A549 (cell line): ENCODE data around the gene CELF4. TPM values are rescaled to one million over a fixed set of nuclear protein-coding genes. Genes with fewer than 3 reads are reported as not detected.

Experiments
- ATAC-seq, 2 experiments: fragments of 200-7000 bp in 1 of 2; fragments of >200 bp in 1 of 2; cut with Nextera tagmentation in 1 of 2; cut with Tn5 transposase in 1 of 2; 3 replicates each; pipeline versions ENCODE4 v1.8.0 to v1.9.1; 2018 to 2020; ENCODE audit warnings: mild to moderate bottlenecking in 1 of 2, moderate library complexity in 1 of 2
- CTCF ChIA-PET: fragments of 300-600 bp; sonication (Branson Sonifier 250); formaldehyde crosslinking; extraction: SDS; loops from one replicate; lab custom pipeline; 2021; ENCODE audit warnings: antibody characterized with exemption, inconsistent platforms; lab: Yijun Ruan, JAX
- POLR2A ChIA-PET: fragments of 350-600 bp; formaldehyde crosslinking; extraction: SDS; loops from one replicate; lab custom pipeline; 2021; ENCODE audit warnings: antibody characterized with exemption, inconsistent platforms; lab: Yijun Ruan, JAX
- DNase-seq, 2 experiments: peaks; one replicate each; pipeline versions ENCODE4 v3.0.0 to v3.0.0-alpha.2; 2011 to 2016; ENCODE audit warnings: low read depth in 1 of 2, low spot score in 1 of 2
- FAIRE-seq: peaks from 2 replicates; lab custom pipeline; 2011; peaks lifted over from hg19 to GRCh38; lab: Jason Lieb, UNC
- H3K27ac ChIP-seq, 2 experiments: fragments of >200 bp; sonication (Bioruptor Twin); formaldehyde crosslinking; 3 replicates each; pipeline ENCODE4 v1.5.1; 2016 to 2017
- H3K4me1 ChIP-seq: fragments of >200 bp; sonication (Bioruptor Twin); formaldehyde crosslinking; 3 replicates; pipeline ENCODE4 v1.6.1; 2016
- H3K4me2 ChIP-seq: fragments of >200 bp; sonication (Bioruptor Twin); formaldehyde crosslinking; 3 replicates; pipeline ENCODE4 v1.6.1; 2016
- H3K4me3 ChIP-seq: fragments of >200 bp; sonication (Bioruptor Twin); formaldehyde crosslinking; 3 replicates; pipeline ENCODE4 v1.5.1; 2016
- H3K9me3 ChIP-seq: fragments of >200 bp; sonication (Bioruptor Twin); formaldehyde crosslinking; 3 replicates; pipeline ENCODE4 v1.6.1; 2016
- ATOH8 ChIP-seq: fragments of 250-450 bp; sonication (Bioruptor Pico); IDR thresholded peaks from 2 replicates; pipeline ENCODE4 v1.5.0; 2020; ENCODE audit warnings: low read depth, mild to moderate bottlenecking, moderate library complexity
- BCL3 ChIP-seq: fragments of >200 bp; sonication (Bioruptor Twin); formaldehyde crosslinking; IDR thresholded peaks from 3 replicates; pipeline ENCODE4 v1.6.1; 2016
- CHD4 ChIP-seq: fragments of 200-600 bp; sonication (generic); IDR thresholded peaks from 2 replicates; pipeline ENCODE4 v1.6.1; 2016; ENCODE audit warnings: antibody characterized with exemption, mild to moderate bottlenecking, borderline replicate concordance
- E2F6 ChIP-seq: IDR thresholded peaks from 2 replicates; pipeline ENCODE4 v1.6.1; 2012; ENCODE audit warnings: low read depth, borderline replicate concordance
- EHF ChIP-seq: fragments of 250-450 bp; sonication (Bioruptor Pico); IDR thresholded peaks from 2 replicates; pipeline ENCODE4 v1.5.0; 2020; ENCODE audit warnings: mild to moderate bottlenecking
- EP300 ChIP-seq, 2 experiments: fragments of >200 bp; sonication (Bioruptor Twin); formaldehyde crosslinking; IDR thresholded peaks; 2 replicates in 1 of 2; 3 replicates in 1 of 2; pipeline ENCODE4 v1.6.1; 2016 to 2017
- FOSB ChIP-seq: fragments of 250-450 bp; sonication (Bioruptor Pico); IDR thresholded peaks from 2 replicates; pipeline ENCODE4 v1.5.0; 2020; ENCODE audit warnings: mild to moderate bottlenecking, moderate library complexity
- GATA3 ChIP-seq: IDR thresholded peaks from 2 replicates; pipeline ENCODE4 v1.6.1; 2012; ENCODE audit warnings: borderline replicate concordance
- HDAC2 ChIP-seq: fragments of 200-600 bp; sonication (generic); IDR thresholded peaks from 2 replicates; pipeline ENCODE4 v1.6.1; 2016
- HES2 ChIP-seq: fragments of >200 bp; sonication (Bioruptor Twin); formaldehyde crosslinking; IDR thresholded peaks from 2 replicates; pipeline ENCODE4 v1.6.1; 2016
- HEYL ChIP-seq: fragments of 250-450 bp; sonication (Bioruptor Pico); IDR thresholded peaks from 2 replicates; pipeline ENCODE4 v1.8.0; 2021; ENCODE audit warnings: mild to moderate bottlenecking, moderate library complexity
- HOXB5 ChIP-seq: fragments of 250-450 bp; sonication (Bioruptor Pico); IDR thresholded peaks from 2 replicates; pipeline ENCODE4 v1.5.0; 2020; ENCODE audit warnings: mild to moderate bottlenecking, moderate library complexity
- JUN ChIP-seq, 2 experiments: fragments of >200 bp; sonication (Bioruptor Twin); formaldehyde crosslinking; IDR thresholded peaks; 2 replicates in 1 of 2; 3 replicates in 1 of 2; pipeline ENCODE4 v1.6.1; 2016 to 2017
- MAX ChIP-seq: IDR thresholded peaks from 2 replicates; pipeline ENCODE4 v1.6.1; 2012
- MAZ ChIP-seq: fragments of 150-350 bp; IDR thresholded peaks from 2 replicates; pipeline ENCODE4 v1.6.1; 2014; ENCODE audit warnings: antibody characterized with exemption, low read depth, low read length, borderline replicate concordance
- MYC ChIP-seq: IDR thresholded peaks from 2 replicates; pipeline ENCODE4 v1.6.1; 2012; ENCODE audit warnings: mild to moderate bottlenecking, inconsistent platforms, low read length, improper control_type of control experiment, borderline replicate concordance
- NFE2L2 ChIP-seq: fragments of 150-350 bp; conservative IDR thresholded peaks from 2 replicates; pipeline ENCODE4 v1.6.1; 2014; ENCODE audit warnings: low read length
- NR3C1 ChIP-seq: fragments of >200 bp; sonication (Bioruptor Twin); formaldehyde crosslinking; IDR thresholded peaks from 3 replicates; pipeline ENCODE4 v1.6.1; 2017
- POLR2A ChIP-seq: IDR thresholded peaks from 2 replicates; pipeline ENCODE4 v1.6.1; 2012; ENCODE audit warnings: mild to moderate bottlenecking, low read length
- POLR2AphosphoS2 ChIP-seq: conservative IDR thresholded peaks from 2 replicates; pipeline ENCODE4 v1.6.1; 2012; ENCODE audit warnings: low read length, improper control_type of control experiment, inconsistent platforms
- RNF2 ChIP-seq: fragments of 200-600 bp; sonication (generic); IDR thresholded peaks from 2 replicates; pipeline ENCODE4 v1.6.1; 2016; ENCODE audit warnings: low read depth, mild to moderate bottlenecking, antibody characterized with exemption, moderate library complexity, borderline replicate concordance
- TP53 ChIP-seq: fragments of 250-450 bp; sonication (Bioruptor Pico); IDR thresholded peaks from 2 replicates; pipeline ENCODE4 v1.5.0; 2021; ENCODE audit warnings: mild to moderate bottlenecking, moderate library complexity
- USF2 ChIP-seq: fragments of 450-650 bp; IDR thresholded peaks from 2 replicates; pipeline ENCODE4 v1.6.1; 2014; ENCODE audit warnings: antibody characterized with exemption
- ZFP36 ChIP-seq: fragments of 450-650 bp; IDR thresholded peaks from 2 replicates; pipeline ENCODE4 v1.6.1; 2014; ENCODE audit warnings: borderline replicate concordance; ENCODE audit not compliant: partially characterized antibody
- ZSCAN20 ChIP-seq: fragments of 250-450 bp; sonication (Bioruptor Pico); IDR thresholded peaks from 2 replicates; pipeline ENCODE4 v1.8.0; 2022; ENCODE audit warnings: mild to moderate bottlenecking, moderate library complexity
- WGBS: methylation state at CpG from one replicate; pipeline ENCODE4 v1.1.6; 2017; ENCODE audit errors: missing lambda C conversion rate; 5-methylcytosine and 5-hydroxymethylcytosine counted together
- polyA plus RNA-seq, 4 experiments: library from polyadenylated mRNA; depleted of rRNA in 3 of 4; stranded (reverse); fragments of >200 nt; fragmentation: RNase III in 1 of 4; extraction: RNeasy Plus Mini Kit Qiagen cat#74134 plus additional on column Dnase treatment in 1 of 4; gene quantifications; 2 replicates in 3 of 4; 3 replicates in 1 of 4; pipeline ENCODE4 v1.2.3, GENCODE V29; 2011 to 2017

CELF4 gene
- polyA plus RNA-seq, 2 of the 4 experiments (the other 2 are of a cell fraction), result 0.08 TPM; not detected in 1

GRCh38 chr18:37577051-37577611 is 11.5 kb upstream of the CELF4 start:
- no peak overlapping the region for H3K4me2 ChIP-seq
- no peak for TF ChIP-seq NFE2L2
- TF ChIP-seq HES2, result no peak
- TF ChIP-seq ZSCAN20, result no peak
- no peak for TF ChIP-seq EP300 (IDR thresholded peaks at IDR 0.05)
- no peak for TF ChIP-seq HEYL (CRISPR knock-in tag)
- TF ChIP-seq NR3C1, result no peak
- no peak for TF ChIP-seq ATOH8 (CRISPR knock-in tag)
- TF ChIP-seq MYC, result no peak
- no peak for TF ChIP-seq HOXB5
- no peak for TF ChIP-seq MAX
- TF ChIP-seq RNF2, result no peak
- TF ChIP-seq HDAC2, result no peak
- no peak for TF ChIP-seq USF2
- no peak for TF ChIP-seq E2F6
- no peak for TF ChIP-seq BCL3
- no peak for TF ChIP-seq CHD4
- TF ChIP-seq, all 56 proteins: peak for 0
- H3K27ac ChIP-seq, result no peak overlapping the region
- WGBS, result 17% methylated on average over 2 of the region's 7 CpGs
- no peaks in the 10 kb centered on the region for H3K9me3 ChIP-seq
- no peak overlapping the region for H3K4me3 ChIP-seq
- POLR2A ChIA-PET, result no interaction called here
- ATAC-seq (no peak), FAIRE-seq (no peak), DNase-seq (no peak)
- CTCF ChIA-PET, result interaction anchor here (1.6 kb wide), 1 partner anchor 16 kb away, joined by 3 read pairs; no protein-coding TSS in a partner anchor
- no peaks in the 10 kb centered on the region for H3K4me1 ChIP-seq

GRCh38 chr18:37575646-37576045 is 10.0 kb upstream of the CELF4 start:
- ChIA-PET POLR2A (no interaction called here), CTCF (interaction anchor here (0.8 kb wide), 1 partner anchor 13 kb away, joined by 6 read pairs; no protein-coding TSS in a partner anchor)
- no peak for ATAC-seq
- no peak for TF ChIP-seq JUN (IDR thresholded peaks at IDR 0.05)
- no peak for TF ChIP-seq ZFP36
- no peak for TF ChIP-seq POLR2A
- TF ChIP-seq MAZ, result no peak
- no peak for TF ChIP-seq GATA3
- no peak for TF ChIP-seq TP53 (CRISPR knock-in tag)
- TF ChIP-seq EHF (CRISPR knock-in tag), result no peak
- no peak for TF ChIP-seq MYC
- no peak for TF ChIP-seq FOSB (CRISPR knock-in tag)
- no peak for TF ChIP-seq POLR2AphosphoS2
- no peak overlapping the region for H3K4me2 ChIP-seq
- no peak overlapping the region for H3K4me3 ChIP-seq
- no peak for DNase-seq
- 57% methylated on average over 4 of the region's 10 CpGs for WGBS
- no peak for FAIRE-seq
- H3K27ac ChIP-seq, result no peak overlapping the region
- H3K4me1 ChIP-seq, result no peaks in the 10 kb centered on the region
- H3K9me3 ChIP-seq, result no peaks in the 10 kb centered on the region
